Gastroesophageal sphincter (tissue), 3 donors: ENCODE measurements around the gene ZNF408.

Experiments
- CTCF ChIP-seq, 4 experiments: fragments of 200-600 bp in 2 of 4; fragments of 450-650 bp in 2 of 4; sonication (generic) in 1 of 4; IDR thresholded peaks; one replicate each; pipeline ENCODE4 v1.5.1; 2017 to 2019; ENCODE audit warnings: antibody characterized with exemption in 4 of 4, mild to moderate bottlenecking in 2 of 4, moderate library complexity in 2 of 4
- EP300 ChIP-seq: sonication (generic); formaldehyde crosslinking; IDR thresholded peaks from one replicate; pipeline ENCODE4 v1.6.1; 2017; ENCODE audit warnings: antibody characterized with exemption, mild to moderate bottlenecking
- POLR2A ChIP-seq, 2 donors: fragments of 450-650 bp; IDR thresholded peaks; one replicate each; pipeline ENCODE4 v1.6.1; 2017; ENCODE audit warnings: antibody characterized with exemption in 2 of 2, mild to moderate bottlenecking in 2 of 2, moderate library complexity in 1 of 2
- POLR2AphosphoS5 ChIP-seq: sonication (generic); formaldehyde crosslinking; IDR thresholded peaks from one replicate; pipeline ENCODE4 v1.6.1; 2017; ENCODE audit warnings: antibody characterized with exemption

GRCh38 chr11:46705070-46705688, 4.3 kb downstream of the ZNF408 start:
- TF ChIP-seq POLR2A (IDR thresholded peaks at IDR 0.05) = no peak
- TF ChIP-seq CTCF (IDR thresholded peaks at IDR 0.05) = no peak
- no peak for TF ChIP-seq EP300
- TF ChIP-seq POLR2AphosphoS5 = no peak
